Caco-2 (cell line): ENCODE measurements around the gene FURIN. TPM values are rescaled to one million over a fixed set of nuclear protein-coding genes. Genes with fewer than 3 reads are reported as not detected.

ENCODE experiments used
- BruUV-seq: library from RNA; stranded (reverse); fragments of 400-500 nt; replicated peaks from 2 replicates; lab custom pipeline; 2021; lab: Mats Ljungman, UMichigan
- CTCF ChIA-PET: fragments of 300-600 bp; sonication (Branson Sonifier 250); formaldehyde crosslinking; loops from one replicate; lab custom pipeline; 2022; ENCODE audit warnings: antibody characterized with exemption; lab: Charles Lee
- POLR2A ChIA-PET: fragments of 300-600 bp; sonication (Branson Sonifier 250); formaldehyde crosslinking; loops from one replicate; lab custom pipeline; 2022; ENCODE audit warnings: antibody characterized with exemption; lab: Charles Lee
- DNase-seq, 2 experiments: peaks; one replicate each; pipeline versions ENCODE4 v3.0.0 to v3.0.0-alpha.2; 2020 to 2022
- H3K27me3 ChIP-seq: replicated peaks from 2 replicates; pipeline ENCODE4 v1.6.0; 2011; ENCODE audit warnings: low read length; ENCODE audit not compliant: control insufficient read depth, insufficient read depth
- H3K36me3 ChIP-seq: 2 replicates; pipeline ENCODE4 v1.5.1; 2011; ENCODE audit warnings: low read length; ENCODE audit not compliant: control insufficient read depth, insufficient read depth
- H3K4me1 ChIP-seq: fragments of 250-450 bp; sonication (Bioruptor Pico); 2 replicates; pipeline ENCODE4 v1.5.1; 2020; ENCODE audit warnings: mild to moderate bottlenecking
- H3K4me3 ChIP-seq: 2 replicates; pipeline ENCODE4 v1.5.1; 2011; ENCODE audit warnings: low read depth, mild to moderate bottlenecking, control low read depth, low read length
- H3K9me3 ChIP-seq: fragments of 250-450 bp; sonication (Bioruptor Pico); 2 replicates; pipeline ENCODE4 v1.5.1; 2020; ENCODE audit warnings: mild to moderate bottlenecking, moderate library complexity
- H3K27ac Mint-ChIP-seq: one replicate; pipeline ENCODE4 v1.8.0; 2022; ENCODE audit warnings: mixed read lengths; ENCODE audit not compliant: unreplicated experiment
- H3K27me3 Mint-ChIP-seq: one replicate; pipeline ENCODE4 v1.8.0; 2022; ENCODE audit warnings: mixed read lengths; ENCODE audit not compliant: insufficient read depth, unreplicated experiment
- H3K36me3 Mint-ChIP-seq: one replicate; pipeline ENCODE4 v1.8.0; 2022; ENCODE audit warnings: mild to moderate bottlenecking, mixed read lengths; ENCODE audit not compliant: insufficient read depth, unreplicated experiment
- H3K4me1 Mint-ChIP-seq: one replicate; pipeline ENCODE4 v1.8.0; 2022; ENCODE audit warnings: low read depth, mixed read lengths; ENCODE audit not compliant: unreplicated experiment
- H3K4me3 Mint-ChIP-seq: one replicate; pipeline ENCODE4 v1.8.0; 2022; ENCODE audit warnings: mild to moderate bottlenecking, moderate library complexity, mixed read lengths; ENCODE audit not compliant: unreplicated experiment
- H3K9me3 Mint-ChIP-seq: one replicate; pipeline ENCODE4 v1.8.0; 2022; ENCODE audit warnings: mixed read lengths; ENCODE audit not compliant: unreplicated experiment
- CTCF ChIP-seq, 2 experiments: fragments of 200-600 bp in 1 of 2; IDR thresholded peaks; 1 replicate in 1 of 2; 2 replicates in 1 of 2; pipeline versions ENCODE4 v1.5.1 to v1.8.0; 2011 to 2022; ENCODE audit warnings: antibody characterized with exemption in 1 of 2, control low read depth in 1 of 2, inconsistent platforms in 1 of 2, low read depth in 1 of 2, low read length in 1 of 2, mild to moderate bottlenecking in 1 of 2, moderate library complexity in 1 of 2; ENCODE audit not compliant: insufficient read depth in 1 of 2, severe bottlenecking in 1 of 2, unreplicated experiment in 1 of 2
- intact Hi-C: fragments of 100-400 bp; cut with micrococcal nuclease; formaldehyde crosslinking; loops from one replicate; pipeline ENCODE4 v1.10.0; 2022; ENCODE audit not compliant: unreplicated experiment
- total RNA-seq: library from RNA; stranded (reverse); gene quantifications from 2 replicates; pipeline ENCODE4 v1.2.3, GENCODE V29; 2022

Gene FURIN
- total RNA-seq, 1 experiment from 2014 or later: 43.0 TPM

GRCh38 chr15:90875549-90875981 lies 7.2 kb downstream of the FURIN start:
- H3K9me3 ChIP-seq: no peaks in the 10 kb centered on the region
- H3K27ac Mint-ChIP-seq: no peak overlapping the region
- ChIA-PET POLR2A (no interaction called here), CTCF (no interaction called here)
- peaks cover 30% of the 10 kb centered on the region for H3K4me1 ChIP-seq
- BruUV-seq: no TSS peak
- H3K36me3 ChIP-seq: no peaks in the 10 kb centered on the region
- TF ChIP-seq CTCF (IDR thresholded peaks at IDR 0.05; ENCODE audit: insufficient read depth in 1 of 2, low read depth in 1 of 2, low read length in 1 of 2, severe bottlenecking in 1 of 2, unreplicated experiment in 1 of 2): no peak
- no peak overlapping the region for H3K4me3 ChIP-seq
- no peak overlapping the region for H3K4me3 Mint-ChIP-seq
- intact Hi-C loops: loop anchor here (2.0 kb wide), 1 partner anchor 59 kb away; the partner anchor contains the start of gene UNC45A
- no peaks in the 10 kb centered on the region for H3K9me3 Mint-ChIP-seq
- no peaks in the 10 kb centered on the region for H3K27me3 ChIP-seq
- DNase-seq: no peak
- no peaks in the 10 kb centered on the region for H3K4me1 Mint-ChIP-seq
- peaks cover 21% of the 10 kb centered on the region for H3K36me3 Mint-ChIP-seq
- no peaks in the 10 kb centered on the region for H3K27me3 Mint-ChIP-seq

GRCh38 chr15:90876046-90876445 lies 7.7 kb downstream of the FURIN start:
- Histone ChIP-seq H3K4me1 (peaks cover 27% of the 10 kb centered on the region), H3K4me3 (no peak overlapping the region), H3K36me3 (no peaks in the 10 kb centered on the region), H3K9me3 (no peaks in the 10 kb centered on the region), H3K27me3 (no peaks in the 10 kb centered on the region)
- Mint-ChIP-seq H3K36me3 (peaks cover 18% of the 10 kb centered on the region), H3K27me3 (no peaks in the 10 kb centered on the region), H3K9me3 (no peaks in the 10 kb centered on the region), H3K4me3 (no peak overlapping the region), H3K4me1 (no peaks in the 10 kb centered on the region), H3K27ac (no peak overlapping the region)
- ChIA-PET CTCF (no interaction called here), POLR2A (no interaction called here)
- intact Hi-C loops: no loop called here
- no peak for DNase-seq
- TF ChIP-seq CTCF (IDR thresholded peaks at IDR 0.05; ENCODE audit: insufficient read depth in 1 of 2, low read depth in 1 of 2, low read length in 1 of 2, severe bottlenecking in 1 of 2, unreplicated experiment in 1 of 2): no peak
- BruUV-seq: no TSS peak

GRCh38 chr15:90876512-90877170 lies 8.3 kb downstream of the FURIN start:
- Mint-ChIP-seq H3K4me1 (no peaks in the 10 kb centered on the region), H3K27ac (no peak overlapping the region), H3K36me3 (peaks cover 21% of the 10 kb centered on the region), H3K9me3 (no peaks in the 10 kb centered on the region), H3K27me3 (no peaks in the 10 kb centered on the region), H3K4me3 (no peak overlapping the region)
- ChIA-PET POLR2A (no interaction called here), CTCF (no interaction called here)
- H3K36me3 ChIP-seq: no peaks in the 10 kb centered on the region
- no peaks in the 10 kb centered on the region for H3K27me3 ChIP-seq
- H3K4me3 ChIP-seq: no peak overlapping the region
- H3K9me3 ChIP-seq: no peaks in the 10 kb centered on the region
- intact Hi-C loops: no loop called here
- no peak for TF ChIP-seq CTCF (IDR thresholded peaks at IDR 0.05; ENCODE audit: insufficient read depth in 1 of 2, low read depth in 1 of 2, low read length in 1 of 2, severe bottlenecking in 1 of 2, unreplicated experiment in 1 of 2)
- DNase-seq: no peak
- peaks cover 27% of the 10 kb centered on the region for H3K4me1 ChIP-seq
- BruUV-seq: no TSS peak
